ENCODE results near the gene NECAB2.

Gene NECAB2

GRCh38 chr16:83946154-83946780 lies 21.8 kb upstream of the NECAB2 start:
- no peaks in the 10 kb centered on the region for H4K20me1 ChIP-seq (ENCODE audit: insufficient read depth, low read length, poor library complexity, severe bottlenecking)
- no peaks in the 10 kb centered on the region for H3K9me3 ChIP-seq (ENCODE audit: insufficient read depth, low read depth, low read length)
- no peaks in the 10 kb centered on the region for H3K4me1 ChIP-seq (ENCODE audit: insufficient read depth, low read length, poor library complexity, severe bottlenecking)
- no peaks in the 10 kb centered on the region for H3F3A ChIP-seq (ENCODE audit: low read depth)
- H3K9me2 ChIP-seq (replicated peaks; ENCODE audit: low read depth, low read length) = no peaks in the 10 kb centered on the region
- H3K79me2 ChIP-seq (ENCODE audit: insufficient read depth, low read length) = no peaks in the 10 kb centered on the region
- H3K36me3 ChIP-seq (ENCODE audit: insufficient read depth, low read length) = no peaks in the 10 kb centered on the region
- no peak overlapping the region for H3K9ac ChIP-seq (ENCODE audit: low read depth, low read length, poor library complexity, severe bottlenecking)
- no peak overlapping the region for H3K4me2 ChIP-seq (ENCODE audit: low read depth, low read length, poor library complexity, severe bottlenecking)
- no peak overlapping the region for H3K4me3 ChIP-seq (ENCODE audit: low read length, poor library complexity, severe bottlenecking)
- H2AFZ ChIP-seq (ENCODE audit: low read length) = no peak overlapping the region
- TF ChIP-seq CTCF (conservative IDR thresholded peaks at IDR 0.05; ENCODE audit: low read length) (no peak), EZH2phosphoT487 (IDR thresholded peaks at IDR 0.05; ENCODE audit: borderline replicate concordance) (no peak)
- H3K27me3 ChIP-seq (ENCODE audit: insufficient read depth, low read length, poor library complexity, severe bottlenecking) = no peaks in the 10 kb centered on the region

- H3K79me2 ChIP-seq (ENCODE audit: insufficient read depth, low read length) = no peaks in the 10 kb centered on the region
- no peaks in the 10 kb centered on the region for H3K9me2 ChIP-seq (replicated peaks; ENCODE audit: low read depth, low read length)
- no peaks in the 10 kb centered on the region for H3K27me3 ChIP-seq (ENCODE audit: insufficient read depth, low read length, poor library complexity, severe bottlenecking)
- no peak for TF ChIP-seq CTCF (conservative IDR thresholded peaks at IDR 0.05; ENCODE audit: low read length)
- H3K4me3 ChIP-seq (ENCODE audit: low read length, poor library complexity, severe bottlenecking) = no peak overlapping the region
- no peaks in the 10 kb centered on the region for H3K4me1 ChIP-seq (ENCODE audit: insufficient read depth, low read length, poor library complexity, severe bottlenecking)
- no peaks in the 10 kb centered on the region for H4K20me1 ChIP-seq (ENCODE audit: insufficient read depth, low read length, poor library complexity, severe bottlenecking)
- no peaks in the 10 kb centered on the region for H3K9me3 ChIP-seq (ENCODE audit: insufficient read depth, low read depth, low read length)
- no peaks in the 10 kb centered on the region for H3K36me3 ChIP-seq (ENCODE audit: insufficient read depth, low read length)
- no peak overlapping the region for H3K9ac ChIP-seq (ENCODE audit: low read depth, low read length, poor library complexity, severe bottlenecking)
- H3F3A ChIP-seq (ENCODE audit: low read depth) = no peaks in the 10 kb centered on the region
- H3K4me2 ChIP-seq (ENCODE audit: low read depth, low read length, poor library complexity, severe bottlenecking) = no peak overlapping the region
- no peak overlapping the region for H2AFZ ChIP-seq (ENCODE audit: low read length)
These were observed 21.1 kb upstream of the NECAB2 start for GRCh38 chr16:83946781-83947566.

- TF ChIP-seq CTCF (conservative IDR thresholded peaks at IDR 0.05; ENCODE audit: low read length) (no peak), EZH2phosphoT487 (IDR thresholded peaks at IDR 0.05; ENCODE audit: borderline replicate concordance) (no peak)
- no peak overlapping the region for H3K9ac ChIP-seq (ENCODE audit: low read depth, low read length, poor library complexity, severe bottlenecking)
These were observed 20.3 kb upstream of the NECAB2 start for GRCh38 chr16:83947642-83948234.

More at GRCh38 chr16:83947642-83948234, 20.3 kb upstream of the NECAB2 start:
- no peaks in the 10 kb centered on the region for H3K36me3 ChIP-seq (ENCODE audit: insufficient read depth, low read length)
- H3K4me3 ChIP-seq (ENCODE audit: low read length, poor library complexity, severe bottlenecking) = no peak overlapping the region
- H3F3A ChIP-seq (ENCODE audit: low read depth) = no peaks in the 10 kb centered on the region
- H2AFZ ChIP-seq (ENCODE audit: low read length) = no peak overlapping the region
- no peaks in the 10 kb centered on the region for H3K9me3 ChIP-seq (ENCODE audit: insufficient read depth, low read depth, low read length)
- no peaks in the 10 kb centered on the region for H3K27me3 ChIP-seq (ENCODE audit: insufficient read depth, low read length, poor library complexity, severe bottlenecking)
- no peak overlapping the region for H3K4me2 ChIP-seq (ENCODE audit: low read depth, low read length, poor library complexity, severe bottlenecking)
- no peaks in the 10 kb centered on the region for H3K79me2 ChIP-seq (ENCODE audit: insufficient read depth, low read length)
- no peaks in the 10 kb centered on the region for H3K9me2 ChIP-seq (replicated peaks; ENCODE audit: low read depth, low read length)
- H4K20me1 ChIP-seq (ENCODE audit: insufficient read depth, low read length, poor library complexity, severe bottlenecking) = no peaks in the 10 kb centered on the region
- H3K4me1 ChIP-seq (ENCODE audit: insufficient read depth, low read length, poor library complexity, severe bottlenecking) = peaks cover 3% of the 10 kb centered on the region
